HK-2 (cell line): ENCODE data around the gene C2orf49.

Experiments
- DNase-seq: peaks from one replicate; pipeline ENCODE4 v3.0.0-alpha.2; 2018; ENCODE audit not compliant: unreplicated experiment

C2orf49 gene

GRCh38 chr2:105362862-105363591, 25.7 kb downstream of the C2orf49 start:
- no peak for DNase-seq

DNA sequence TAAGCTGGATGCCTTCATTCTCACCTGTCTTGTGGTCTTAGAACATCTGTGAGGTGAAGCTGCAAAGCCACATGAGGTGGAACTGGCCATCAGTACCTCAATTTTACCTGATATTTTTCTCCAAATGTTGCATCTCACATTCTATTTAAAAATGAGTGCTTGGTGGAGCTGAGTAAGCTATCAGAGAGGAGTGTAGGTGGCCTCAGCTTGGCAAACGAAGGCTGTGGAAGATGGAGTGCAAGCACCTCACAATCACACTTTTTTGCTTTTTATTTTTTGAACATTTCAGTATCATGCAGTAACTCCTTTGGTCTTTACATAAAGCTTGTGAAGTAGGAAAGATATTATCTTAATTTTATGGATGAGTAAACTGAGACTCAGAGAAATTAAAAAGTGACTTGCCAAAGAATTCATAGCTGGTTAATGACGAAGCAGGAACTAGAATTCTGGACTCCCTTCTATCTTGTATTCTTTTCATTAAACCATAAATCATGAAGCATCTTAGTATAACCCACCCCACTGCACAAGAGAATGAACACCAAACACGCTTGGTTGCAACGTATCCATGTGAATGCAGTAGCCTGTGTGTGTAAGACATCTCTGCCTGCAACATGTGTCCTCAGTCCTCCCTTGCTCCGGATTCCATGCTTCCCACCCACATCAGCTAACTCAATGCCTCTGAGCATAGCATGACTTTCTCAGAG, 27.2 kb downstream of the C2orf49 start:
- no peak for DNase-seq

DNA sequence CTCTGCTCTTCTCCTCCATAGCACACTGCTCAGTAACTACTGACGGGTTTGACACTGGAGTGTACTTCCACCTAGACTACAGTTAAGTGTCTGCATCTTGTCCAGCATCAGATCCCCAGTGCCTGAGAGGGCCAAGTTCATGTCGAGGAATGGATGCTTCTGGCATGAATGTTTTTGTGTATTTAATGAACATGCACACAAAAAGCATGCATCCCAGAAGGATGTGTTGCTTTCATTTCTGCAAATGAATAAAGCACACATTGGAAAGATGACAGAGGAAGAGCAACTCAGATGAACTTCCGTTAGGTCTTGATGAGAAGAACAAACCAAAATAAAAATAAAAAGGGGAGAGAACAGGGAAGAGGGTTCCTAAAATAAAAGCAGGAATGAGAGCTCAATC, 27.9 kb downstream of the C2orf49 start:
- DNase-seq: no peak

GRCh38 chr2:105368759-105369408, 31.5 kb downstream of the C2orf49 start:
- DNase-seq: no peak

DNA sequence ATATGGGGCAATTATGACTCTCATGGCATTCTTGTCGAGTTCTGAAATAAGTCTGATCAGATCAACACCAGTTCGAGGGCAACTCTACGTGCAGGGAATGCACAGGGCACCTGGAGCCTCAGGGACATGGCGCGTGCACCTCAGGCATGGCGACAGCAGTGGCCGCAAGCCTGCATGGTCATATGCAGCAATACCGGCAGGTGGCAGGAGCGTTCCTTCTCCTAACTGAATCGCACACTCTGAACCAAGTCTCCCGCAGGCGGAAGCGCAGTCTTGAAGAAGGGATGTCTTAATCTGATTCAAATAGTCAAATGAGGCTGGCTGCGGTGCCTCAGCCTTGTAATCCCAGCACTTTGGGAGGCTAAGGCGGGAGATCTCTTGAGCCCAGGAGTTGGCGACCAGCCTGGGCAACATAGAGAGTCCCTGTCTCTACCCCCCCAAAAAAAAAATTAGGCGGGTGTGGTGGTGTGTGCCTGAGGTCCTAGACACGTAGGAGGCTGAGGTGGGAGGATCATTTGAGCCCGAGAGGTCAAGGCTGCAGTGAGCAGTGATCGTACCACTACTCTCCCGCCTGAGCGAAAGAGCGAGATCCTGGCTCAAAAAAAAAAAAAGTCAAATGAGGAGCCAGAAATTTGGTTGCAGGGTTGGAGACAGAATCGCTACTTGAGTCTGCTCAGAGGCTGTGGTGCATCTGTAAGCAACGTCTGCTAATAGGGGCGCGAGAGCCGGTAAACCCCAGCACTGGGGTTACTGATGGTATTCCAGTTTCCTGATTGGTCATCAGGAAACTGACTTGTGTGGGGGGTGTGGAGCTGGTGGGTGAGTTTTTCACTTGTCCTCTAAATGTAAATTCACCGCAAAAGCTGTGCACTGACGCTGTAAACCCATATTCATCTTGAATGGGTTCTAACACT, 32.7 kb downstream of the C2orf49 start:
- no peak for DNase-seq

DNA sequence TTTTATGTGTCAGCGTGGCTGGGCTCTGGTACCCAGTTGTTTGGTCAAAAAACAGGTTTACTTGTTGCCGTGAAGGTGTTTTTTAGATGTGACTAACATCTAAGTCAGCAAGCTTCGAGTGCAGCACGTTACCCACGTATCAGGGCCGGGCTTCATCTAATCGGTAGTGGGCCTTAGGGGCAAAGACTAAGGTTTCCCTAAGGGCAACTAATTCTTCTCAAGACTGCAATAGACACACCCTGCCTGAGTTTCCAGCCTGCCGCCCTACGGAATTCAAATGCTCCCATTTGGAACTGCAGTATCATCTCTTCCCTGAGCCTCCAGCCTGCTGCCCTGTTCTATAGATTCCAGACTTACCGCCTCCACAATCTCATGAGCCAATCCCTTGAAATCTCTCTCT, 33.8 kb downstream of the C2orf49 start:
- no peak for DNase-seq

- no peak for DNase-seq
These were observed 34.5 kb downstream of the C2orf49 start for GRCh38 chr2:105371810-105372209.

GRCh38 chr2:105373344-105373781, 36.0 kb downstream of the C2orf49 start:
- no peak for DNase-seq

DNA sequence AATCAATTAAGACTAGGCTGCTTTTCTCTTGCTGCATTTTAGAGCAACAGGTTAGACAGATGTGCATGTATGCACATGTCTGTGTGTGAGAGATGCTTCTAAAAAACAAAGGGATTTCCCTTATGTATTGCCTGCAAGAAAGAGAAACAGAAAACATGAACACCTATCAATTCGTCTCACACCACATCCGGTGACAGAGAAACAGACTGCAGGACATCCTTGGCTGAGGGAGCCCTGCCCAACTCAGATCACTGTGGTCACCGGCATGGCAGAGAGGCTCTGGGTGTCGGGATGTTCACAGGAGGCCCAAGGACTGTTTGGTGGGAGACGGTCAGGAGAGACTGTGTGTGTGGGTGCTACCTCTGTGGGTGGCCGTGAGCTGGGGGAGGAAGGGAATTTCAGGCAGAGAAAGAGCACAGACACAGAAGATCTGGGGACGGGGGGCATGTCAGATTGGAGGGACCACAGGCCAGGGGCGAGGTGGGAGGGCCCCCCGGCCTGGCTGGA, 36.6 kb downstream of the C2orf49 start:
- no peak for DNase-seq

- no peak for DNase-seq
These were observed 37.7 kb downstream of the C2orf49 start for GRCh38 chr2:105375001-105375561.

GRCh38 chr2:105376010-105376409, 38.7 kb downstream of the C2orf49 start:
- no peak for DNase-seq

- DNase-seq: no peak
These were observed 39.5 kb downstream of the C2orf49 start for GRCh38 chr2:105376789-105377240.

- no peak for DNase-seq
These were observed 40.5 kb downstream of the C2orf49 start for GRCh38 chr2:105377871-105378270.

GRCh38 chr2:105378276-105378840, 41.0 kb downstream of the C2orf49 start:
- no peak for DNase-seq

GRCh38 chr2:105378921-105379383, 41.6 kb downstream of the C2orf49 start:
- DNase-seq: no peak

DNA sequence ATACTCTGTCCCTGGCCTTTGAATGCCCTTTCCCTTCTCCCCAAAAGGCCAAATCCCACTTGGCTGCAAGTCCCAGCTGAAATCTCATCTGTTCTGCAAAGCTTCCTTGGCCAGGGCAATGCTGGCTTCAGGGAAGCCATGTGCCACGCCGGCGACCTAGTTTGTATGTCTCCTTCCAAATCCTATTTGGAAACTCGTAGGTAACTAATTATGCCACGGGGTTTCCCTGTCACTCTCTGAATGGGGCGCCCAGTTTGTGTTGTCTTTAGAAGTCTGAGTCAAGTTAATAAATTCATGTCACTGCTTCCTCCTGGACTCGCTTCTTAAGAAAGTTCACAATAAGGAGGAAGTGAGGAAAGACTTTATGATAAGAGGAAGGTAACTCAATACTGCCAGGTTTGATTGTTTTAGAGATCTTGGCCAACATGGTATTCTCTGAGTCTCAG, 42.4 kb downstream of the C2orf49 start:
- DNase-seq: no peak

- no peak for DNase-seq
These were observed 43.2 kb downstream of the C2orf49 start for GRCh38 chr2:105380432-105381100.

DNA sequence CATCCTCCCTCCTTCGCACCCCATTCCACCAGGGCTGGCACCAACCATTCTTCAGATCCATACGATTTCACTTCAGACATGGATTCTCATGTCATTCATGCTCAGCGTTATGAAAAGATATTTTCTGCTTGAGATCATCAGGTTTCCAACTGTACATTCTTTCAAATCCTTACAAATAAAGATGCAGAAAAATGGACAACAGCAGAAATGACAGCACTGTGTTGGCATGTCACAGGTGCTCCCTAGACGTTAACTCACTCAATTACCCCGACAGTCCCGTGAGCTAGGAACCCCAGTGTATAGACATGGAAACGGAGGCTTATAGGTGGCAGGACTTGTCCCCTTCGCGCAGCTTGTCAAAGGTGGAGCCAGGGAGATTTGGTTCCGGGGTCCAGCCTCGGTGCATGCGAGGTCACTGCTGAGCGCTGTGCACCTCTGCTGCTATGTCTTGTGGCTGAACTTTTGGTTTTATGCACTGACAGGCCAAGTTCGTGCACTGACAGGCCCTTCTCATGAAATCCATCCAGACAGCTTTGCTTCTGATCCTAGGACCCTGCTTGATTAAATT, 43.8 kb downstream of the C2orf49 start:
- no peak for DNase-seq

GRCh38 chr2:105382177-105382576, 44.8 kb downstream of the C2orf49 start:
- no peak for DNase-seq
